Erythroblast (primary cell): Measurements from ENCODE around the gene TYROBP.

Experiments used
- DNase-seq, 2 experiments: peaks; one replicate each; lab custom pipeline; 2025; lab: John Stamatoyannopoulos, UW
- GATA1 ChIP-seq: IDR thresholded peaks from 2 replicates; pipeline ENCODE4 v1.6.1; 2011; ENCODE audit warnings: low read depth, mild to moderate bottlenecking, control low read depth, low read length, moderate library complexity
- POLR2A ChIP-seq: IDR thresholded peaks from 2 replicates; pipeline ENCODE4 v1.6.1; 2011; ENCODE audit warnings: mild to moderate bottlenecking, low read length

The TYROBP gene

GRCh38 chr19:35863018-35863417, 45.1 kb downstream of the TYROBP start:
- TF ChIP-seq GATA1 (no peak), POLR2A (no peak)
- DNase-seq = no peak

- no peak for DNase-seq
- TF ChIP-seq POLR2A = no peak
- no peak for TF ChIP-seq GATA1
These were observed 45.6 kb downstream of the TYROBP start for GRCh38 chr19:35862528-35862927.

GRCh38 chr19:35861640-35862160, 46.4 kb downstream of the TYROBP start:
- no peak for TF ChIP-seq POLR2A
- no peak for TF ChIP-seq GATA1
- no peak for DNase-seq

DNA sequence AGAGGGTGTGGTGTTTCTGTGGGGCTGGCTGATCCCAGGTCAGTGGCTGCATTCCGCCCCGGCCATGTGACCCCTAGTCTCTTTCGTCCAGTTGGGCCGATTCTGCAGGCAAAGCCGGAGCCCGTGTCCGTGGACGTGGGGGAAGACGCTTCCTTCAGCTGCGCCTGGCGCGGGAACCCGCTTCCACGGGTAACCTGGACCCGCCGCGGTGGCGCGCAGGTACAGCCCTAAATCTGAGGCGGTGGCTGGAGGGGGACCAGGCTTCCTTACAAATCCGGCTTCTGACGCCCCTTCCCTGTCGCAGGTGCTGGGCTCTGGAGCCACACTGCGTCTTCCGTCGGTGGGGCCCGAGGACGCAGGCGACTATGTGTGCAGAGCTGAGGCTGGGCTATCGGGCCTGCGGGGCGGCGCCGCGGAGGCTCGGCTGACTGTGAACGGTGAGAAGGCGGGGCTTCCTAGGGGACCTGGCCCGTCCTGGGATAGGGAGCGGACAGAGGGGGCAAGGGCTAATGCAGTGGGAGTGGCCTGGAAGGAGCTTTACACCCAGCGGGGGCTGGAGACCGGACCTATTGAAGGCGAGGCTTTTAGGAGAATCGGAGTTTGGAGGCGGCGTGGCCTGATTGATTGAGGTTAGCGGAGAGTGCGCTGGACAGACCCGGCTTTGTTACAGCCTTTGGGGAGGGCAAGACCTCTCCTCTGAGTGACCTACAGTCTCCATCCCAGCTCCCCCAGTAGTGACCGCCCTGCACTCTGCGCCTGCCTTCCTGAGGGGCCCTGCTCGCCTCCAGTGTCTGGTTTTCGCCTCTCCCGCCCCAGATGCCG, 47.1 kb downstream of the TYROBP start:
- TF ChIP-seq POLR2A = no peak
- no peak for TF ChIP-seq GATA1
- no peak for DNase-seq

- no peak for DNase-seq
- TF ChIP-seq GATA1 (no peak), POLR2A (no peak)
These were observed 47.7 kb downstream of the TYROBP start for GRCh38 chr19:35860436-35860817.

GRCh38 chr19:35859414-35859813, 48.7 kb downstream of the TYROBP start:
- no peak for DNase-seq
- no peak for TF ChIP-seq GATA1
- TF ChIP-seq POLR2A = no peak

DNA sequence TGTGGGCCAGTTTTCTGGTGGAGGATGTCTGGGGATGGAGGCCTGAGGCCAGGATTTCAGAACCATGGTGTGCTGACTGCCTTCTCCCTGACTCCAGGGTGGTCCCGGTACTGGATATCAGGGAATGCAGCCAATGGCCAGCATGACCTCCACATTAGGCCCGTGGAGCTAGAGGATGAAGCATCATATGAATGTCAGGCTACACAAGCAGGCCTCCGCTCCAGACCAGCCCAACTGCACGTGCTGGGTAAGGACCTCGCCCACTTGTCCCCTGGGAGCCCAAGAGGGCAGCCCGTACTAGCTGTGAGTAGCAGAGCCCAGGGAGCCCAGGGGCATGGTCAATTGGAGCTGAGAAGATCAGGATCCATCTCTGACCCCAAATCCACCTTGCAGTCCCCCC, 49.8 kb downstream of the TYROBP start:
- DNase-seq = no peak
- TF ChIP-seq GATA1 = no peak
- no peak for TF ChIP-seq POLR2A

- DNase-seq = no peak
- TF ChIP-seq GATA1 = no peak
- TF ChIP-seq POLR2A = no peak
These were observed 51.4 kb downstream of the TYROBP start, which contains the start of gene KIRREL2 for GRCh38 chr19:35856546-35857149. TSS of gene KIRREL2 (plus strand) at chr19:35856911. CDS start at chr19:35857120, 209 bp downstream.
